HepG2 (cell line): ENCODE measurements around the gene MFNG. TPM values are rescaled to one million over a fixed set of nuclear protein-coding genes. Genes with fewer than 3 reads are reported as not detected.
A peak's percentile ranks its signal among the peaks of the same experiment; 100 is the strongest.

ENCODE experiments used
- AGO2 ChIP-seq: fragments of 200-400 bp; formaldehyde crosslinking; optimal IDR thresholded peaks from 2 replicates; pipeline ENCODE3; 2017; ENCODE audit warnings: mild to moderate bottlenecking, low read depth, low read length, moderate library complexity
- BRCA1 ChIP-seq: sonication (generic); formaldehyde crosslinking; IDR thresholded peaks from 2 replicates; pipeline ENCODE4 v1.4.0; 2020; ENCODE audit warnings: missing genetic modification reagents
- IRF2 ChIP-seq: IDR thresholded peaks from 2 replicates; pipeline ENCODE4 v1.6.1; 2018; ENCODE audit warnings: missing genetic modification reagents, missing compliant biosample characterization
- KDM5A ChIP-seq: fragments of 200-600 bp; sonication (generic); IDR thresholded peaks from 2 replicates; pipeline ENCODE4 v1.7.0; 2018; ENCODE audit warnings: antibody characterized with exemption, mild to moderate bottlenecking, low read length, borderline replicate concordance
- MAF1 ChIP-seq: sonication (generic); formaldehyde crosslinking; IDR thresholded peaks from 2 replicates; pipeline ENCODE4 v1.5.0; 2020; ENCODE audit warnings: missing genetic modification reagents, borderline replicate concordance
- NBN ChIP-seq: fragments of 450-650 bp; conservative IDR thresholded peaks from 2 replicates; pipeline ENCODE4 v1.6.1; 2017
- NR1H2 ChIP-seq: sonication (generic); formaldehyde crosslinking; IDR thresholded peaks from 2 replicates; pipeline ENCODE4 v1.8.1; 2022; ENCODE audit warnings: low read depth, missing genetic modification reagents, borderline replicate concordance
- NR2F6 ChIP-seq, 2 experiments: IDR thresholded peaks; 2 replicates each; pipeline ENCODE4 v1.6.1; 2016; ENCODE audit warnings: antibody characterized with exemption in 1 of 2, mild to moderate bottlenecking in 1 of 2
- PAF1 ChIP-seq: IDR thresholded peaks from 2 replicates; pipeline ENCODE4 v1.6.1; 2016; ENCODE audit warnings: missing genetic modification reagents, missing compliant biosample characterization
- PHF8 ChIP-seq: sonication (generic); formaldehyde crosslinking; IDR thresholded peaks from 2 replicates; pipeline ENCODE4 v1.5.0; 2020; ENCODE audit warnings: missing genetic modification reagents
- SATB2 ChIP-seq: sonication (generic); formaldehyde crosslinking; IDR thresholded peaks from 2 replicates; pipeline ENCODE4 v1.5.0; 2020; ENCODE audit warnings: missing genetic modification reagents
- SOX5 ChIP-seq: IDR thresholded peaks from 2 replicates; pipeline ENCODE4 v1.6.1; 2016; ENCODE audit warnings: borderline replicate concordance
- TOE1 ChIP-seq: sonication (generic); formaldehyde crosslinking; IDR thresholded peaks from 2 replicates; pipeline ENCODE4 v1.4.0; 2020; ENCODE audit warnings: mild to moderate bottlenecking, missing genetic modification reagents
- TSC22D2 ChIP-seq: sonication (generic); formaldehyde crosslinking; IDR thresholded peaks from 2 replicates; pipeline ENCODE4 v1.5.1; 2020; ENCODE audit warnings: missing genetic modification reagents, mild to moderate bottlenecking, borderline replicate concordance
- ZBTB40 ChIP-seq, 2 experiments: fragments of 450-650 bp in 1 of 2; sonication (generic) in 1 of 2; formaldehyde crosslinking in 1 of 2; IDR thresholded peaks; 2 replicates each; pipeline versions ENCODE4 v1.6.1 to v1.8.0; 2016 to 2022; ENCODE audit warnings: antibody characterized with exemption in 1 of 2, mild to moderate bottlenecking in 1 of 2, missing genetic modification reagents in 1 of 2
- ZMYM4 ChIP-seq: sonication (generic); formaldehyde crosslinking; IDR thresholded peaks from 2 replicates; pipeline ENCODE4 v1.8.1; 2023; ENCODE audit warnings: mild to moderate bottlenecking, missing genetic modification reagents
- ZNF251 ChIP-seq: sonication (generic); formaldehyde crosslinking; IDR thresholded peaks from 2 replicates; pipeline ENCODE4 v1.9.0; 2021; ENCODE audit warnings: mild to moderate bottlenecking, missing genetic modification reagents
- ZNF3 ChIP-seq: IDR thresholded peaks from 2 replicates; pipeline ENCODE4 v1.7.0; 2017; ENCODE audit warnings: inconsistent platforms
- polyA plus RNA-seq, 8 experiments: library from polyadenylated mRNA; depleted of rRNA in 3 of 8; stranded (reverse) in 7 of 8; unstranded in 1 of 8; fragments of >200 nt; fragmentation: Illumina TruSeq in 4 of 8; extraction: Trizol in 4 of 8; gene quantifications; 2 replicates each; pipeline versions ENCODE4 v1.2.1 to v1.2.3, GENCODE V29; 2011 to 2016; ENCODE audit warnings: low read depth in 4 of 8, missing spikeins in 1 of 8, mixed read lengths in 1 of 8; ENCODE audit not compliant: insufficient read depth in 1 of 8
- total RNA-seq, 5 experiments: library from RNA; depleted of rRNA; stranded (reverse); fragments of >200 nt; fragmentation: Illumina TruSeq; extraction: Trizol; gene quantifications; 2 replicates each; pipeline ENCODE4 v1.2.3, GENCODE V29; 2016; ENCODE audit warnings: low read depth in 1 of 5
- TF ChIP-seq, protein P1 (sequence below): sonication (generic); formaldehyde crosslinking; IDR thresholded peaks from 2 replicates; pipeline ENCODE4 v1.8.1; 2022; ENCODE audit warnings: low read depth, mild to moderate bottlenecking, missing genetic modification reagents
- TF ChIP-seq, protein P2 (sequence below): sonication (generic); formaldehyde crosslinking; IDR thresholded peaks from 2 replicates; pipeline ENCODE4 v1.4.0; 2020; ENCODE audit warnings: missing genetic modification reagents, low read depth, mild to moderate bottlenecking, borderline replicate concordance

The MFNG gene
- total and polyA plus RNA-seq, 2 of the 13 experiments (the other 11 are each of a cell fraction or from before 2014, with no cell fraction given), result 1.0 to 11.7 TPM

DNA sequence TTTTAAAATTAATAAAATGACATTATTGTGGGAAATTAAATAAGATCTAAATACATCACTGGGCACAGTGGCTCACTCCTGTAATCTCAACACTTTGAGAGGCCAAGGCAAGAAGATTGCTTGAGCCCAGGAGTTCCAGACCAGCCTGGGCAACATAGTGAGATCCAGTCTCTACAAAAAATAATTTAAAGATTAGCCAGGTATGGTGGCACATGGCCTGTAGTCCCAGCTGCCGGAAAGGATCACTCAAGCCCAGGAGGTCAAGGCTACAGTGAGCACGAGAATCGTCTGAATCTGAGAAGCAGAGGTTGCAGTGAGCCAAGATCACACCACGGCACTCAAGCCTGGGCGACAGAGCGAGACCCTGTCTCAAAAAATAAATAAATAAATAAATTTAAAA lies 49.0 kb upstream of the MFNG start (continued):
- TF ChIP-seq ZBTB40 (IDR thresholded peaks at IDR 0.05), result no peak
- no peak for TF ChIP-seq ZBTB40 (CRISPR knock-in tag; IDR thresholded peaks at IDR 0.05)
- no peak for TF ChIP-seq NR1H2 (CRISPR knock-in tag)
- TF ChIP-seq, protein P1, sequence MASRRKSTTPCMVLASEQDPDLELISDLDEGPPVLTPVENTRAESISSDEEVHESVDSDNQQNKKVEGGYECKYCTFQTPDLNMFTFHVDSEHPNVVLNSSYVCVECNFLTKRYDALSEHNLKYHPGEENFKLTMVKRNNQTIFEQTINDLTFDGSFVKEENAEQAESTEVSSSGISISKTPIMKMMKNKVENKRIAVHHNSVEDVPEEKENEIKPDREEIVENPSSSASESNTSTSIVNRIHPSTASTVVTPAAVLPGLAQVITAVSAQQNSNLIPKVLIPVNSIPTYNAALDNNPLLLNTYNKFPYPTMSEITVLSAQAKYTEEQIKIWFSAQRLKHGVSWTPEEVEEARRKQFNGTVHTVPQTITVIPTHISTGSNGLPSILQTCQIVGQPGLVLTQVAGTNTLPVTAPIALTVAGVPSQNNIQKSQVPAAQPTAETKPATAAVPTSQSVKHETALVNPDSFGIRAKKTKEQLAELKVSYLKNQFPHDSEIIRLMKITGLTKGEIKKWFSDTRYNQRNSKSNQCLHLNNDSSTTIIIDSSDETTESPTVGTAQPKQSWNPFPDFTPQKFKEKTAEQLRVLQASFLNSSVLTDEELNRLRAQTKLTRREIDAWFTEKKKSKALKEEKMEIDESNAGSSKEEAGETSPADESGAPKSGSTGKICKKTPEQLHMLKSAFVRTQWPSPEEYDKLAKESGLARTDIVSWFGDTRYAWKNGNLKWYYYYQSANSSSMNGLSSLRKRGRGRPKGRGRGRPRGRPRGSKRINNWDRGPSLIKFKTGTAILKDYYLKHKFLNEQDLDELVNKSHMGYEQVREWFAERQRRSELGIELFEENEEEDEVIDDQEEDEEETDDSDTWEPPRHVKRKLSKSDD (CRISPR knock-in tag), result no peak
- TF ChIP-seq ZNF251 (CRISPR knock-in tag), result no peak
- TF ChIP-seq ZNF3, result no peak
- no peak for TF ChIP-seq SATB2 (CRISPR knock-in tag)
- TF ChIP-seq MAF1, result no peak
- TF ChIP-seq TSC22D2, result no peak
- TF ChIP-seq BRCA1 (CRISPR knock-in tag), result no peak
- no peak for TF ChIP-seq PAF1 (CRISPR knock-in tag)
- no peak for TF ChIP-seq ZMYM4 (CRISPR knock-in tag)
- no peak for TF ChIP-seq AGO2
- no peak for TF ChIP-seq IRF2 (CRISPR knock-in tag)
- TF ChIP-seq NBN, result no peak
- no peak for TF ChIP-seq SOX5 (CRISPR knock-in tag)
- no peak for TF ChIP-seq TOE1 (CRISPR knock-in tag)
- TF ChIP-seq PHF8 (CRISPR knock-in tag), result no peak
- TF ChIP-seq, protein P2, sequence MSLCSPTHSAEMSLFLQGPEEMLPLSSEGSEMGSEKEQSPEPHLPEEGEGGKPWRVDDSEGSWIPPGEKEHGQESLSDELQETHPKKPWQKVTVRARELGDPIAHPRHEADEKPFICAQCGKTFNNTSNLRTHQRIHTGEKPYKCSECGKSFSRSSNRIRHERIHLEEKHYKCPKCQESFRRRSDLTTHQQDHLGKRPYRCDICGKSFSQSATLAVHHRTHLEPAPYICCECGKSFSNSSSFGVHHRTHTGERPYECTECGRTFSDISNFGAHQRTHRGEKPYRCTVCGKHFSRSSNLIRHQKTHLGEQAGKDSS (CRISPR knock-in tag), result no peak
- no peak for TF ChIP-seq KDM5A
- no peak; the same call in 1 of the 2 replicates for TF ChIP-seq NR2F6 (IDR thresholded peaks at IDR 0.05)
- TF ChIP-seq NR2F6 (CRISPR knock-in tag; IDR thresholded peaks at IDR 0.05), result peak; percentile 40; the same call in 1 of the 2 replicates
